HG02970 (cell line): ENCODE results near the gene FUOM.

Source experiments
- ATAC-seq: cut with Tn5 transposase; IDR thresholded peaks from one replicate; pipeline ENCODE4 v1.9.1; 2021; ENCODE audit warnings: mild to moderate bottlenecking, moderate library complexity, moderate number of reproducible peaks; ENCODE audit not compliant: unreplicated experiment, low FRiP score

FUOM gene, protein sequence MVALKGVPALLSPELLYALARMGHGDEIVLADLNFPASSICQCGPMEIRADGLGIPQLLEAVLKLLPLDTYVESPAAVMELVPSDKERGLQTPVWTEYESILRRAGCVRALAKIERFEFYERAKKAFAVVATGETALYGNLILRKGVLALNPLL

DNA sequence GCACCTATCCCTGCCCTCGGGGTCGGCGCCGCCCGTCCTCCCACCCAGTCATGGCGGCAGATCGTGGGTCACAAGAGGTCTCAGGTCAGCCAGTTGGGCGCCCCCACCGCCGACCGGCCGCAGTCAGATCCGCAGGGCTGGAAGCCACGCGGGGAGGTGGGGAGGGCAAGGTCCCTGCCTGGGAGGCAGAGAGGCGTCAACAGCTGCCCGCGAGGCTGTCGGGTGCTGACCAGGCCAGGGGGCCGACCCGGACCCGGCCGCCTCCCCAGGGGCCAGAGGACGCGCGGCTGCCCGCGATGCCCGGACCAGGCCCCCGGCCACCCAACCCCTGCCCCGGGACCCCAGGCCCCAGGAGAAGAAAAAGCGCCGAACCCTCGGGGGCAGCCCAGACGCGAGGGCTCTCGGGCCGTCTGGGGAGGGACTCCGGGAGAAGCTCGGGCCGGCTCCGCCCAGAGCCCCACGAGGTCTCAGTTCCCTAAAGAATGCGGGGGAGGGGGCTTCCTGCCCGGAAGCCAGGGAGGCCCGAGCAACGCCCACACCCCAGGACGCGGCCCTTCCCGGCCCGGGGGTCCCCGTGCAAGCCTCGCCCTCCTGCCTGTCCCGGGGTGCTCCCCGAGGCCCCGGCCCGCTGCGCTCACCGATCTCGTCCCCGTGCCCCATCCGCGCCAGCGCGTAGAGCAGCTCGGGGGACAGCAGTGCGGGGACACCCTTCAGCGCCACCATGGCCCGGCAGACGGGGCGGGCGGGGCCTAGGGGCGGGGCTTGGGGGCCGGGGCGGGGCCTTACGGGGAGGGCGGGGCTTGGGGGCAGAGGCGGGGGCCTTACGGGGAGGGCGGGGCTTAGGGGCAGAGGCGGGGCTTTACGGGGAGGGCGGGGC lies at the start of gene FUOM:
TSS of gene FUOM (minus strand) at position 735 of the 877 bp plus-strand sequence. CDS start at position 723, 12 bp downstream.
- ATAC-seq = no peak

GRCh38 chr10:133405844-133406527 lies 48.2 kb upstream of the FUOM start:
- no peak for ATAC-seq

- no peak for ATAC-seq
Measured at GRCh38 chr10:133405272-133405671, 47.5 kb upstream of the FUOM start.

DNA sequence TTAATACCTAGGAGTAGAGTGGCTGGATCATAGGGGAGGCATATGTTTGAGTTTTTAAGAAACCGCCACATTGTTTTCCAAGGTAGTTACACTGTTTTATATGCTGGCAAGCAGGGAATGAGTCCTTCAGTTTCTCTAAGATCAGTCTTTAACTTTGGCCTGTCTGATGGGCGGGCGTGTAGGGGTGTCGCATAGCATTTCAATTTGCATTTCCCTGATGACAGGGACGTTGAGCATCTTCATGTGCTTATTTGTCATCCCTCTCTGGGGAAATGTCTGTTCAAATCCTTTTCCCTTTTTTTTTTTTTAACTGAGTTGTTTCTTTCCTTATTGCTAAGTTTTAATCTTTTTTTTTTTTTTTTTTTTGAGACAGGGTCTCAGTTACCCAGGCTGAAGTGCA lies 46.0 kb upstream of the FUOM start:
- ATAC-seq = no peak

GRCh38 chr10:133403359-133403758 lies 45.5 kb upstream of the FUOM start:
- no peak for ATAC-seq

- no peak for ATAC-seq
Measured at GRCh38 chr10:133401981-133402725, 44.3 kb upstream of the FUOM start.

DNA sequence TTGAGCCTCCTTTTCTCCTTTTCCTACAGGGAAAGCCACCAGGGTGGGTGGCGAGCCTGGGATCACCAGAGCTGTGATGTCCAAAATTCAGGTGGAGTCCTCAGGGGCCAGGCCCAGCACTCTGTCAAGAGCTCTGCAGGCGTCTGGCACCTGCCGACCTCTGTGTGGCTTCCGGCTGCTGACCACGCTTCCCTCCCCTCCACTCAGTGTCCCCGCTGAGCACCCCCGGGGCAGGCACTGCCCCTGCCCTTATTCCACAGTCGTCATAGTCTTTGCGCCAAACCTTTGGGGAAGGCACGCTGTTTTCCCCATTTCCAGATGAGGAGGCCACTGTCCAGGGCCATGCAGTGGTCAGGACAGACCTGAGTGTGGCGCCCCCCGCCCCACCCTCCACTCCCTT lies 43.7 kb upstream of the FUOM start:
- ATAC-seq = no peak

DNA sequence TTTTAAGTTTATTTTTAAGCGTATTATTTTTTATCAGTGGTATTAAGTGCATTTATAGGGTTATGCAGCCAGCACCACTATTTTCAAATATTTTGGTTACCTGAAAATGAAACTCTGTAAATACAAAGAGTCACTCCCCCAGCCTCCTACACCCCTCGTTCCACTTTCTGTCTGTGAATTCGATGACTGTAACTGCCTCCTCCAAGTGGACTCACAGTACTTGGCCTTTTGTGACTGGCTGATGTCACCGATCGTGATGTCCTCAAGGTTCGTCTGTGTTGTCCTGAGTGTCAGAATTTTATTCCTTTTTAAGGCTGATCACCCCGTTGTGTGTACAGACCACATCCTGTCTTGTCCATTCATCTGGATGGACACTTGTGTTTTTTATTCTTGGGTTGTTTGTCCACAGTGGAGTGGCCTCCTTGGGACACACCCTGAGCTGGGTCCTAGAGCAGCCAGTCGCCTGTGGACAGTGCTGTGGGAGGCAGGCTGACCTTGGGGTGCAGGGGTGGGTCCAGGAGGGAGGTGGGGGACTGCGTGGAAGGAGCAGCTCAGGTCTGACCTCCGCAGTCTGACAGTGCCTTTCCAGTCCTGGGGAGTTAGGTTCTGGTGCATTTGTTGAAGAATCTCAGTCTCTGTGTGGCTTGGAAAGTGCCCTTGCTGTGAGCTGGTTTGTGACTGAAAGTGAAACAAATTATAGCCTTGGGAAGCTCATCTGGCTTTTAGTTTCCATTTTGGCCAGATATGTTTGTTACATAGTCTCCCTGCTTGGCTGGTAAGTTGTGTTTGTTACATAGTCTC lies 43.0 kb upstream of the FUOM start:
- ATAC-seq = no peak

- ATAC-seq = no peak
Measured at GRCh38 chr10:133399123-133399601, 41.3 kb upstream of the FUOM start.

- no peak for ATAC-seq
Measured at GRCh38 chr10:133397938-133398337, 40.1 kb upstream of the FUOM start.

DNA sequence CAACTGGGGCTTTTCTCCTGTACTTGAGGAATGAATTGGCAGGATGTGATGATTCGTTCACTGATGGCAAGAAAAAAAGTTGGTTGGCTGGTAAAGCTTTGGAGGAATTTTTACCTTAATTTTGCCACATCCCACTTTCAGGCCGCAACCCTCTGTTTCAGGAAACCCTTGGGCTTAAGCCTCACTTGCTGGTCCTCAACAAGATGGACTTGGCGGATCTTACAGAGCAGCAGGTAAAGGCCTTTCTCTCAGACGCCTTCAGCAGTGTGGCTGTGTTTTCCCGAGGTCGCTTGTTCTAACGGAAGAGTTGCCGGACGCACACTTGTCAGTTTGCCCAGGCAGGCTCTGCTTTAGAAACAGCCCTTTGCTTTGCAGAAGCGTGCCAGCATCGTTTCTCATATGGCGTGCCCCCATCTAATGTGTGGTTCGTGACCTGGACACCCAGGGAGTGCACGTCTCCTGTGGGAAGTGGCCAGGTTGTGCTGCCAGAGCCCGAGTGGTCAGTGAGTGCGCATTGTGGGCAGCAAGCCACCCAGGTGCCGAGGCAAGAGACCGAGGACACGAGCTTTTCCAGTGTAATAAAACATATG lies 38.3 kb upstream of the FUOM start:
- no peak for ATAC-seq

GRCh38 chr10:133394801-133395221 lies 37.0 kb upstream of the FUOM start:
- ATAC-seq = no peak

DNA sequence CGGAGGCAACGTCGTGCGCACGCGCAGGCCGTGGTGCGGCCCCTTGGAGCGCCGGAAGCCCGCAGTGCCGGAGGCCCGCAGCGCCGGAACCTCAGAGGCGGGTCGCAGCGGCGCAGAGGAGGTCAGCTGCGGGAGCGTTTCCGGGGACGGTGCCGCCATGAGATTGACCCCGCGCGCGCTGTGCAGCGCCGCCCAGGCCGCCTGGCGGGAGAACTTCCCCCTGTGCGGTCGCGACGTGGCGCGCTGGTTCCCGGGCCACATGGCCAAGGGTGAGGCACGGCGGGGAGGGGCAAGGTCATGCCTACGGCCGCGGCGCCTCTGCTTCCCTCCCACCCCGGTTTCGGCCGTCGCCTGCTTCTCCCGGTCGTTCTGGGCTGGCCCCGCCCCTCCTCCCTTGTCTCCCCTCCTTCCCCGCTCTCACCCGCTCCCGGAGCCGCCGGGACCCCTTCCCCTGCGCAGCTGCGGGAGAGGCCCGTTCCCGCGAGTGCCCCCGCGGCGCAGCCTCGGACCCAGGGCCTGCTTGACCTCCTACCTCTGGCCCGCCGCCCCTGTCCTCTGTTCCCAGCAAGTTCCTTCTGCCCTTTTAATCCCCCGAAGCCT lies 36.3 kb upstream of the FUOM start, which contains the start of gene MTG1:
TSS of gene MTG1 (plus strand) at position 94 of the 600 bp plus-strand sequence. CDS start at position 158, 64 bp downstream.
- ATAC-seq = peak; percentile 78

GRCh38 chr10:133393401-133394063 lies 35.7 kb upstream of the FUOM start:
- ATAC-seq = no peak

GRCh38 chr10:133391761-133392518 lies 34.1 kb upstream of the FUOM start:
- no peak for ATAC-seq

DNA sequence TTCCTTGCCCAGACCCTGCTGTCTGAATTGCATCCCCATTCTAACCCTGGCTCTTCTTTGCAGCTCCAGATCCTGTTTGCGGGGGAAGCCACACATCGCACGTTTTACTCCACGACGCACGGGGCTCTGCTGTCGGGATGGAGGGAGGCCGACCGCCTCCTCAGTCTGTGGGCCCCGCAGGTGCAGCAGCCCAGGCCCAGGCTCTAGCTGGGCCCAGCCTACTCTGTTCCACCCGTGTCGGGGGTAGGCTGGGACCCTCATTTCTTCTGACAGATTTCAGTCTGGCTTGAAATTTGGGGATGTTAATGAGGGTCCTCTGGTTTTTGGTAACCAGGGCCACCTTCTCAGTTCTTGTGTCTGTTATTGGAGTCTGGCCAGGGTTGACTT lies 33.4 kb upstream of the FUOM start:
- ATAC-seq = no peak

DNA sequence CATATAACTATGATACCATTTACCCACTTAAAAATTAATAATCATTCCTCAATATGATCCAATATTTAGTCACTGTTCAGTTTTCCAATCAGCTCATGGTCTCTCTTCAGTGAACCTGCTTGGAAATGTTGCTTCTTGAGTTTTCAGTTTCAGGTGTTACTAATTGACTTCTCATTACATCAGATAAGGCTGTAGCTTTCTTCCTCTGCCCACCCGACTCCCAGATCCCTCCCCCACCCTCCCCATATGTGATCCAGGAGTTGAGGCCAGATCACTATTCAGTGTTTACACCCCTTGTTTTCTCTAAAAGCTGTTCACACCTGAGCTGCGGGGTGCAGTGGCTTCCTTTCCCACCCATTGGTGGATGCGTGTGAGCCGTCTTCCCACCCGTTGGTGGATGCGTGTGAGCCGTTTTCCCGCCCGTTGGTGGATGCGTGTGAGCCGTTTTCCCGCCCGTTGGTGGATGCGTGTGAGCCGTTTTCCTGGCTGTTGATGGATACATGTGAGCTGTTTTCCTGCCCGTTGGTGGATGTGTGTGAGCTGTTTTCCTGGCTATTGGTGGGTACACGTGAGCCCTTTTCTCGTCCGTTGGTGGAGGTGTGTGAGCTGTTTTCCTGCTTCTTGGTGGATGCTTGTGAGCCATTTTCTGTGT lies 32.9 kb upstream of the FUOM start:
- ATAC-seq = no peak
